ENCODE data around the gene NDUFV2.

The NDUFV2 gene

DNA sequence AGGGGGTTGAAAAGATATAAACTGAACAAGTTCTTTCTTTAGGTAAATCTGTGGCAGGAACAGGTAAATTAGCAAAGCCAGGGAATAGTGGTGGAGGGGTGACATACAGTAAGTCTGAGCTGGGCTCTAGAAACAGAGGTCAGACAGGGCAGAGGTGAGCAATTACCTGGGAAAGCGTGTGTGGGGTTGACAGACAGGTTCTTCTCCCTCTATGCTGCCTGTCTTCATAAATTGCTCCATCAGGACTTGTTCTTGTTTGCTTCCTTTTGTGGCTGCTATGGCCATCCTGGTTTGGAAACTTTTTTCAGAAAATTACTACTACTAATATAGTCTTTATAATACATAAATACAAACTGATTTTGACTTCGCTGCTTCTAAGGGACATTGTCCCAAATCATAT, 30.7 kb downstream of the NDUFV2 start:
- Mint-ChIP-seq H3K27ac (peak overlapping the region; percentile 18 to 64 (median 23)), H3K4me1 (peaks cover 15% of the 10 kb centered on the region), H3K36me3 (ENCODE audit: low read depth) (peaks cover 51% of the 10 kb centered on the region), H3K27me3 (ENCODE audit: low read depth) (no peaks in the 10 kb centered on the region), H3K9me3 (no peaks in the 10 kb centered on the region), H3K4me3 (peak overlapping the region; percentile 26 to 43 (median 38))
- TF ChIP-seq, protein P1, sequence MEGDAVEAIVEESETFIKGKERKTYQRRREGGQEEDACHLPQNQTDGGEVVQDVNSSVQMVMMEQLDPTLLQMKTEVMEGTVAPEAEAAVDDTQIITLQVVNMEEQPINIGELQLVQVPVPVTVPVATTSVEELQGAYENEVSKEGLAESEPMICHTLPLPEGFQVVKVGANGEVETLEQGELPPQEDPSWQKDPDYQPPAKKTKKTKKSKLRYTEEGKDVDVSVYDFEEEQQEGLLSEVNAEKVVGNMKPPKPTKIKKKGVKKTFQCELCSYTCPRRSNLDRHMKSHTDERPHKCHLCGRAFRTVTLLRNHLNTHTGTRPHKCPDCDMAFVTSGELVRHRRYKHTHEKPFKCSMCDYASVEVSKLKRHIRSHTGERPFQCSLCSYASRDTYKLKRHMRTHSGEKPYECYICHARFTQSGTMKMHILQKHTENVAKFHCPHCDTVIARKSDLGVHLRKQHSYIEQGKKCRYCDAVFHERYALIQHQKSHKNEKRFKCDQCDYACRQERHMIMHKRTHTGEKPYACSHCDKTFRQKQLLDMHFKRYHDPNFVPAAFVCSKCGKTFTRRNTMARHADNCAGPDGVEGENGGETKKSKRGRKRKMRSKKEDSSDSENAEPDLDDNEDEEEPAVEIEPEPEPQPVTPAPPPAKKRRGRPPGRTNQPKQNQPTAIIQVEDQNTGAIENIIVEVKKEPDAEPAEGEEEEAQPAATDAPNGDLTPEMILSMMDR (IDR thresholded peaks at IDR 0.05; ENCODE audit: unreplicated experiment in 3 of 3), result no peak

DNA sequence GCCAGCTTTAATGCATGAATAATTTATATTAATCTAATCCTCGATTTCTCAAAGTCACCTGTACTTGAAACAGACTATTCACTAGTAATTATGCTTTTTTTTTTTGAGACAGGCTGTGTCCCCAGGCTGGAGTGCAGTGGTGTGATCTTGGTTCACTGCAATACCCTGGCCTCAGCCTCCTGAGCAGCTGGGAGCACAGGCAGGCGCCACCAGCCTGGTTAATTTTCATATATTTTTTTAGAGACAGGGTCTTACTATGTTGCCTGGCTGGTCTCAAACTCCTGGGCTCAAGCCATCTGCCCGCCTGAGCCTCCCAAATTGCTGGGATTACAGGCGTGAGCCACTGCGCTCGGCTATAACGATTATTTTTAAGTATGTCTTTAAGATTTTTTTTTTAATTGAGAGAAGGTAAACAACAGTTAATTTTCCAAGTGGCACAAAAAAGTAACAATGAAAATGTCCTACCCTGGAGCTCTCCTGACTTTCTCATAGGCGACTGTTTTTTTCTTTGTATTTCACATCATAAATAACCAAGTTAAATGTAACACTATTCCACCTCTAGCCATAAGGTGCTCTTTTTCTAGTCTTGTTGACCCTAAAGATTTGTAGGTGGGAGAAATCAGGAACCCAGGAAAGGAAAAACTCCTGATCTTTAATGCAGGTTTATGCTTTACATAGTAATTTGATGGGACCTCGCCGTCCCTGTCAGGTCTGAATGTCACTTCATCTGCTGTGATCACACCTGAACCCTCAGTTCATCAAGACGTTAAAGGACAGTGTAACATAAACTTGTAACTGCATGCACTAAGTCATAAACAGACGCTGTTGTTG, 32.8 kb downstream of the NDUFV2 start:
- Mint-ChIP-seq H3K4me3 (peak overlapping the region; percentile 94 to 99 (median 98)), H3K36me3 (ENCODE audit: low read depth) (peaks cover 32% of the 10 kb centered on the region), H3K27ac (peak overlapping the region; percentile 93 to 99 (median 96)), H3K27me3 (ENCODE audit: low read depth) (no peaks in the 10 kb centered on the region), H3K4me1 (peaks cover 35% of the 10 kb centered on the region), H3K9me3 (no peaks in the 10 kb centered on the region)
- TF ChIP-seq, protein P1 (IDR thresholded peaks at IDR 0.05; ENCODE audit: unreplicated experiment in 3 of 3), result no peak

DNA sequence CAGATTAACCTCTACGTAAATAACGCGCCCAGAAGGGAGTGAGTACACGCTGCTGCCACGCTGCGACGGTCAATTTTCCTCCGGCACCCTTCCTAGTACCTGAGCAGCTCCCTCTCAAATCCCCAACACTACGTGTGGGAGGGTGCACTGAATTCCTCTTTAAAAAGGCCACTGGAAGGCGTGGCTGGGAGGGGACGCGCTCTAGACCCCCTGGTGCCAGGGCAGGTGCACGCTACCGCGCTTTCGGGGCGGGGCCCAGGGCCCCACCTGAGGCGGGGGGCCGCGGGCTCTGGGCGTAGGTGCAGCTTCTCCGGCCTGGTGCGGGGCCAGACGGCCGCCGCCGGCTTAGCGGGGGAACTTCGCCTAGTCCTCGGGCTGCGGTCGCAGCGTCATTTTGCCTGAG, 33.4 kb downstream of the NDUFV2 start:
- peak overlapping the region; percentile 94 to 99 (median 98) for H3K4me3 Mint-ChIP-seq
- peaks cover 28% of the 10 kb centered on the region for H3K36me3 Mint-ChIP-seq (ENCODE audit: low read depth)
- no peaks in the 10 kb centered on the region for H3K27me3 Mint-ChIP-seq (ENCODE audit: low read depth)
- H3K27ac Mint-ChIP-seq, result peak overlapping the region; percentile 96 to 99 (median 98)
- no peaks in the 10 kb centered on the region for H3K9me3 Mint-ChIP-seq
- H3K4me1 Mint-ChIP-seq, result peaks cover 41% of the 10 kb centered on the region
- TF ChIP-seq, protein P1 (IDR thresholded peaks at IDR 0.05; ENCODE audit: unreplicated experiment in 3 of 3), result no peak

DNA sequence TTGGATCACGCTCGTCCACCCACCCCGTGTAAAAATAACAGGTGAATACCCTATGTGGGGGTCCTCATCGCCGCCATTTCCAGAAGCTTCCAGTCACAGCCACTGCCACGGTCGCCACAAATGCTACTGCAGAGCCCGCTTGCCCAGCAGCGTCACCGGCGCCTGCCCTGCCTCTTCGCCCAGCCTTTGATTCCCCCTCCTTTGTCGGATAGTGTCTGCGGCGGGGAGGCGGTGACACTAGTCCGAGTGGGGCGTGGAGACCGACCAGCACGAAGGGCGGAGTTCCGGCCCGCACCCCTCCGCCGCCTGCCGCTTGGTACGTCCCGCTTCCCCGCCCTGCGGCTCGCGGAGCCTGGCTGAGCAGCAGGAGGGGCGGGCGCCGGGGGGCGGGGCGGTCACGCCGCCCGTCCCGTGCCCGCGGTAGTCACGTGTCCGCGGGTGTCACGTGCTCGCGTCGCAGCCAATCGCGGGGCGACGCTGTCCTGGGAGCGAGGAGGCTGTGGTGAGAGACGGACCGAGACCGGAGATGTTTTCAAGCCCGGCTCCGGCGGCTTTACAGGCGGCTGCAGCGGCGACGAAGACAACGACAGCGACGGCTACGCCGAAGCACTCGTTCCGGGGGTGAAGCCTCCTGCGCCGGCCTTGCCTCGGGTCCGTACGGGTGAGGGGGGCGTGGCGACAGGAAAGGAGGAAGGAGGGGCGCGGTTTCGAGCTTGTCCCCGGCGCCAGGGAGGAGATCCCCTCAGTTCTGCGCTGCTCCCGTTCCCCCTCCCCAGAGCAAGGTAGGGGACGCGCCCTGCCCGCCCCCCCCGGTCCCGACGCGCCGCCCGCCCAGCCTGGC, 34.0 kb downstream of the NDUFV2 start, which contains the start of gene ANKRD12:
Gene ANKRD12 (plus strand): TSS at position 467 of the 841 bp plus-strand sequence. CDS start 45,652 bp downstream, outside the sequence.
- Mint-ChIP-seq H3K4me1 (peaks cover 47% of the 10 kb centered on the region), H3K27ac (peak within 1 kb of the TSS; percentile 96 to 99 (median 99)), H3K27me3 (ENCODE audit: low read depth) (no peaks in the 10 kb centered on the region), H3K9me3 (no peaks in the 10 kb centered on the region), H3K36me3 (ENCODE audit: low read depth) (peaks cover 24% of the 10 kb centered on the region), H3K4me3 (peak within 1 kb of the TSS; percentile 94 to 99 (median 99))
- TF ChIP-seq, protein P1 (IDR thresholded peaks at IDR 0.05; ENCODE audit: unreplicated experiment in 3 of 3), result no peak

DNA sequence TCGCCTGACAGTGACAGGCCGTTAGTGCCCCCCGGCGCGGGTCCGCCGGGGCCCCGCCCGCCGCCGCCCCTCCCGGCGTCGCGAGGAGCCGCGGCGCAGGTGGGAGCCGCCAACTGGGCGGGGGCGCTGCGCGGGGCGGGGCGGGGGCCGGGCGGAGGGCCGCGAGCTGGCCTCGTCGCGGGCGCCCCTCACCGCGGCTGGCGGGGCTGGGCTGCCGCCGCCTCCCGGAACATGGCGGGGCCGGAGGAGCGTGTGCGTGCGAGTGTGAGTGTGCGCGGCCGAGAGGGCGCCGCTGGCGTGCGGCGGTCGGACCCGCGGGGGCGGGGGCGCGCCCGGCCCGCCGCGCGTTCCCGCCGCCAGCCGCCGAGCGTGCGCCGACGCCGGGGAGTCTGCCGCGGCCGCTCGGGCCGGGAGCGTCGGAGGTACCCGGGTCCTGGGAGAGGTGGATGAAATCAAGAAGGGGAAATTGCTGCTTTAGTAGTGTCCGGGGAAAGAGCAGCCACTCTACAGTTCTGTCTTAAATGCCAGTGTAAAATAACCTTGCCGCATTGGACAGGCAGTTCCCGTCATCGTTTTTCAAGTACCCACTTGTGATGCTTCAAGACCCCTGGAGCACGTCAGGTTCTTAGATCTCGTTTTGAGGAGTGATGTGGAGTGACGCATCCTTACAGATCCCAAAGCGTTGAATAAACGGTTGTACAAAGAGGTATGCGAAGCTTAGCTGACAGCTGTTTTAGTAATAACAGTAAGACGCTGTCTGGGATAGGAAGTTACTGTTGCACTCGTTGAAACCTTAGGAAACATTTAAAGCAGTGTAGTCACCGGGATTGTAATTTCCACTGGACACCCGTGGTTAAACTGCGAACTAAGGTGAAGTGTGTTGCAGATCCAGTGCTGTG, 34.9 kb downstream of the NDUFV2 start:
- Mint-ChIP-seq H3K27ac (peak overlapping the region; percentile 96 to 99 (median 98)), H3K27me3 (ENCODE audit: low read depth) (no peaks in the 10 kb centered on the region), H3K4me3 (peak overlapping the region; percentile 89 to 99 (median 98)), H3K36me3 (ENCODE audit: low read depth) (peaks cover 17% of the 10 kb centered on the region), H3K9me3 (no peaks in the 10 kb centered on the region), H3K4me1 (peaks cover 51% of the 10 kb centered on the region)
- TF ChIP-seq, protein P1 (IDR thresholded peaks at IDR 0.05; ENCODE audit: unreplicated experiment in 3 of 3), result no peak

Measured in nephron (organoid).